Esophagus muscularis mucosa (tissue), 4 donors: ENCODE measurements around the gene DGKQ.

Source experiments
- EP300 ChIP-seq: sonication (generic); formaldehyde crosslinking; IDR thresholded peaks from one replicate; pipeline ENCODE4 v1.6.1; 2017; ENCODE audit warnings: antibody characterized with exemption
- POLR2AphosphoS5 ChIP-seq, 2 donors: sonication (generic); formaldehyde crosslinking; IDR thresholded peaks; one replicate each; pipeline ENCODE4 v1.6.1; 2017; ENCODE audit warnings: antibody characterized with exemption in 2 of 2
- TF ChIP-seq, protein P1 (sequence below), 3 experiments: fragments of 200-600 bp in 2 of 3; fragments of 450-650 bp in 1 of 3; sonication (generic) in 2 of 3; IDR thresholded peaks; one replicate each; pipeline ENCODE4 v1.5.1; 2017 to 2019; ENCODE audit warnings: antibody characterized with exemption in 3 of 3, mild to moderate bottlenecking in 2 of 3, moderate library complexity in 1 of 3

DNA sequence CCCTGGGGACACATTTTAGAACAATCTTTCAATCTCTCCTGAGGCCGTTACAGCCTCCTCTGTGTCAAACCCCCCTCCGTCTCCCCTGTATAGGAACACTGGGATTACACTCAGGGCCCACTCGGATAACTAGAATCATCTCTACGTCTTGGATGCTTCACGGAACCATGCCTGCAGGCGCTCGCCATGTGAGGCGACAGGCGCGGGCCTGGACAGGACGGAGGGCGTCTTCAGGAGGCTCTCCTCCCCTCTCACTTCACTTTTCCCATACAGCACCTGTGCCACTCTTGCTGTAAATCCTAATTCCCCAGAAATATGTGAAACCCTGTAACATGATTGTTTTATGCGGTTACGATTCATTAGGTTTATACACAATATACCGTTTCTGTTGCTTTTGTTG, 9.4 kb upstream of the DGKQ start:
- TF ChIP-seq, protein P1, sequence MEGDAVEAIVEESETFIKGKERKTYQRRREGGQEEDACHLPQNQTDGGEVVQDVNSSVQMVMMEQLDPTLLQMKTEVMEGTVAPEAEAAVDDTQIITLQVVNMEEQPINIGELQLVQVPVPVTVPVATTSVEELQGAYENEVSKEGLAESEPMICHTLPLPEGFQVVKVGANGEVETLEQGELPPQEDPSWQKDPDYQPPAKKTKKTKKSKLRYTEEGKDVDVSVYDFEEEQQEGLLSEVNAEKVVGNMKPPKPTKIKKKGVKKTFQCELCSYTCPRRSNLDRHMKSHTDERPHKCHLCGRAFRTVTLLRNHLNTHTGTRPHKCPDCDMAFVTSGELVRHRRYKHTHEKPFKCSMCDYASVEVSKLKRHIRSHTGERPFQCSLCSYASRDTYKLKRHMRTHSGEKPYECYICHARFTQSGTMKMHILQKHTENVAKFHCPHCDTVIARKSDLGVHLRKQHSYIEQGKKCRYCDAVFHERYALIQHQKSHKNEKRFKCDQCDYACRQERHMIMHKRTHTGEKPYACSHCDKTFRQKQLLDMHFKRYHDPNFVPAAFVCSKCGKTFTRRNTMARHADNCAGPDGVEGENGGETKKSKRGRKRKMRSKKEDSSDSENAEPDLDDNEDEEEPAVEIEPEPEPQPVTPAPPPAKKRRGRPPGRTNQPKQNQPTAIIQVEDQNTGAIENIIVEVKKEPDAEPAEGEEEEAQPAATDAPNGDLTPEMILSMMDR (IDR thresholded peaks at IDR 0.05) = no peak
- TF ChIP-seq POLR2AphosphoS5 (IDR thresholded peaks at IDR 0.05) = no peak
- no peak for TF ChIP-seq EP300
